ENCODE results near the gene FBXO42.

The FBXO42 gene

DNA sequence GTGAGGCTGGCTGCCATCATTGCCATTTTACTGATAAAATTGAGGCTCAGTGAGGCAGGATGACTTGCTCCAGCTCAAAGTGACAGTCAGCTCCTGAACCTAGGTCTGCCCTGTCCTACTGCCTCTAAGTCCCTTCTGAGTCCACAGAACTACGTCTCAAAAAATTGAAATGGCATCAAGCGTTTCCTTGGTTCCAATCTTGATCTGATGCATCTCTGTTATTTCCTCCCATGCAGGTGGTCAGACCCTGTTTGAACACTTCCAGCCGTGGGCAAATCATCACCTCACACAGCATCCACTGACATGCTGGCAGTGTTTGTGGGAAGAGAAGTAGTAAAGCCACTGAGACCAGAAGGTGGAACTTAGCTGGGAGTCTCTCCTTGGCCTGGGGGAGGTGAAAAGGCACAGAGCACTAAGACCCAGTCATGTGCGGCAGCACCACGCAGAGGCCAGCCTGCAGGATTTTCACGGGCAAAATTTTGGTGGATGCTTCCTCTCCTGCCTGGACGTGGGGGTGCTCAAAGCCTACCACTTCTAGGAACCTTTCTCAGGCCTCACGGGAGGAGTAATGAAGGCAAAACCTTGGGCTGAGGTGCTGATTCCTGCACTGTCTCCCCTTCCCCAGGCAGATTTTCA lies 107.5 kb downstream of the FBXO42 start:
- DNase-seq (ENCODE audit: low spot score), result no peak
- no peak for FAIRE-seq

DNA sequence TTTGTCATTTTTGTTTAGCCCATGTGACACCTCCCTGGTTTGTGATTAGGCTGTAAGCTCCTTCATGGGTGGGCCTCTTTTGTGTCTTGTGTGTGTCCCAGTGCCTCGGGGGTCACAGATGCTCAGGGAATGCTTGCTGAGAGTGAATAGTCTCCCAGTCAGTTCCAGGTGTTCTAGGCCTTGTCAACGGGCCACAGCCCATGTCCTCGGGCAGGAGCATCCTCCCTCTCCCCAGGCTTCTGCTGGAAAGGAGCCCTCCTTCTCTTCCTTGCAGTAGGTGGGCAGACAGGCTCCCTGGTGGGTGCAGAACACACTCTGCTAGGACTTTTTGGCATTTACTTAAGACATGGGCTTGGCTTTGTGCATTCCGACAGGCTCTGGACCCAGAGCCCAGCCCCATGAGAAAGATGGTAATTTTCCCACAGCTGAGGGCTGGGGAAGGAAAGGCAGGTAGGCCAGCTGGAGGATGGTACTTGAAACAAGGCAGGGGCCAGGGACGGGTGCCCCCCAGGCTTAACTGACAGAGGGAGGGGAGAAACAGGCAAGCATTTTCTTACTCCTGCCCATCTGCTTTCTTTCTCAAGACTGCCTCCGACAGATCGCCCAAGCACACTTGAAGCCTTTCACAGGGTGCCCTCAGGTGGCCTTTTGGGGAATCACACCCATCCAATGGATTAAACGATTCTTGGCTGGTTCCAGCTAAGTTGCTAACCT lies 108.2 kb downstream of the FBXO42 start:
- FAIRE-seq (peak; percentile 63), DNase-seq (ENCODE audit: low spot score) (peak; percentile 62)

GRCh38 chr1:16243215-16243610 lies 109.1 kb downstream of the FBXO42 start:
- FAIRE-seq (no peak), DNase-seq (ENCODE audit: low spot score) (no peak)

- FAIRE-seq (no peak), DNase-seq (ENCODE audit: low spot score) (no peak)
These were observed 109.6 kb downstream of the FBXO42 start for GRCh38 chr1:16242556-16243214.

DNA sequence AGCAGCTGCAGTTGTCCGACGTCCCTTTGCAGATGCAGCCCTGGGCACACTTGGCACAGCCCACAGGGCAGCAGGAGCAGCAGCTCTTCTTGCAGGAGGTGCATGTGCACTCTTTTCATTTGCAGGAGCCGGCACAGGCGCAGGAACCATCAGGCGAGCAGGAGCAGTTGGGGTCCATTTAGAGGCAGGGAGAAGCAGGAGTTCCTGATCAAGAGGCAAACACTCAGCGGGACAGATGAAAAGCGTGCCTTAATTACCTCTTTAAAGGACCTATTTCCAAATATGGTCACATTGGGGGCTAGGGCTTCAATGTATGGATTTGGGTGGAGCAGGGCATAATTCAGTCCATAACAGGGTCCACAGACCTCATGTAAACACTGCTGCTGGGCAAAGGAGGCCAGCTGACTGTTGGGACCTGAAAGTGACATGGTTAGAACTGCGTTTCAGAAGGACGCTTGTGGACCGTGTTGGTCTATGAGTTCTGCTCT lies 111.0 kb downstream of the FBXO42 start:
- FAIRE-seq, result no peak
- no peak for DNase-seq (ENCODE audit: low spot score)

- DNase-seq (ENCODE audit: low spot score) (no peak), FAIRE-seq (no peak)
These were observed 112.2 kb downstream of the FBXO42 start for GRCh38 chr1:16239972-16240491.

DNA sequence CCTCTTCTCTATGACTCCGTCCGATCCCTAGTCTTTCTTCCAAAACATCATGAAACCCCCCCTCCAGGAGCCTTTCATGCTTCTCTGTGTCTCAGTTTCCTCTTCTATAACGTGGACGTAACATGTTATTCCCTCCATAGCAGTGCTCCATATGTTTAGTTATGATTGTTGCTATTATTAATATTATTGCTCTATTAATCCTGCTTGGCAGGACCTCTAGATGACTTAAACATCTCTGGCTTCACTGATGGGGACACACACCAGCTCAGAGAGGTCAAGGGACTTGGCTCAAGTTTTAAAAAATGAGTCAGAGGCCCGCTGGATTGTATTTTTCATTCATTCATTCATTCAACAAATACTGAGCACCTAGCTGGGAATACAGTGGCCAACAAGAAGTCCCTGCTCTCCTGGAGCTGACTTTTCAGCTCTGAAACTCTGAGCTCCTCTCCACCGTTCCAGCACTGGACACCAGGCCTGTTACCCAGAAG lies 114.9 kb downstream of the FBXO42 start:
- FAIRE-seq (no peak), DNase-seq (ENCODE audit: low spot score) (no peak)

DNA sequence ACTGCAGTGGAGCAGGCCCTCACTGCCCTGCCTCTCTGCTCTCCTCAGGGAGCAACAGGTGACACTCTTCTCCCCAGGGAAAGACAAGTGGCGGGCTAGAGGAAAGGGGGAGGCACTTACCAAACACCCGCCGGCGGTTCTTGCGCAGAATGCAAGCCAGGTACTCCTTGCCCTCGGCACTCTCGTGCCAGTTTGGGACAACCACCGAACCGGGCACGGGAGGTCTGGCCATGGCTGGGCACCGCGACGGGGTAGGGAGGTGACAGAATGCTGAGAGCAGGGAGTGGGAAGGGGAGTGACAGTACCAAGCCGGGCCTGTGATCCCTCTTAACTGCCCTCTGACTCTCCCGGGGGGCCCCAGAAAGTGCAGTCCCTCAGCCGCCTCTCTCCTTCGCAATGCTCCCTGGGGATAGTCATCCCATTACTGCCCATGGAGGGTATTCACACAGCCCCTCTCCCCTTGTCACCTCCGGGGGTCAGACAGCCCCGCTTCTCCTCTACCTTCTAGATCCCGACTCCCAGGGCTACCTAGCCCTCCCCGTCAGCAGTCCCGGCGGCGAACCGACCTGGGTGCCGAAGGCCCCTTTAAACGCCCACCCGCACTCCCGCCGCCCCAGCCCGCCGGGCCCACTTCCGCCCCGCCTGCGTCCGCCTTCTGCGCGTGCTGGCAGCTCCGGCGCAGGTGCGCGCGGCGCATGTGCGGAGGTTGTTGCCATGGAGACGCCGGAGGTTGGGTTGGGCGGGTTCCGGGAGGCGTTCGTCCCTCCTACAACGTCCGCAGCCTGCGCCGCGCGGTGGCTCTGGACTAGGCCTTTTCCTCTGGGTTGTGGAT lies 115.6 kb downstream of the FBXO42 start, which contains the start of gene CPLANE2:
Gene CPLANE2 (minus strand): TSS at position 673 of the 832 bp plus-strand sequence. CDS start 441 bp downstream, at position 232.
- FAIRE-seq (no peak), DNase-seq (ENCODE audit: low spot score) (peak; percentile 84)

GRCh38 chr1:16235944-16236510 lies 116.3 kb downstream of the FBXO42 start:
- FAIRE-seq (peak; percentile 42), DNase-seq (ENCODE audit: low spot score) (peak; percentile 44)

DNA sequence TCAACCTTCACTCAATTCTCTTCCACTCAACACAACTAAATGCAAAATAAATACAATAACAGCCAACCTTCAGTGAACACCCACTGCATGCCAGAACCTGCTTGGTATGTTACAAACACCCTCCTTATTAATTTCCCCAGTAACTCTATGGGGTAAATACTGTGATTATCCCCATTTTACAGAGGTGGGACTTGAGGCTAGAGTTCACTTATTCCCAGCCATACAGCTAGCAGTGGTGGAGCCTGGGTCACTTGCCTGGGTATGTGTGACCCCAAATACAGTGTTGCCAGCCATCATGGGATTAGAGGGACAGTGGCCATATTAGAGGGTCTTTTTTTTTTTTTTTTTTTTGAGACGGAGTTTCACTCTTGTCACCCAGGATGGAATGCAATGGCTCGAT lies 116.9 kb downstream of the FBXO42 start:
- no peak for DNase-seq (ENCODE audit: low spot score)
- FAIRE-seq, result no peak

DNA sequence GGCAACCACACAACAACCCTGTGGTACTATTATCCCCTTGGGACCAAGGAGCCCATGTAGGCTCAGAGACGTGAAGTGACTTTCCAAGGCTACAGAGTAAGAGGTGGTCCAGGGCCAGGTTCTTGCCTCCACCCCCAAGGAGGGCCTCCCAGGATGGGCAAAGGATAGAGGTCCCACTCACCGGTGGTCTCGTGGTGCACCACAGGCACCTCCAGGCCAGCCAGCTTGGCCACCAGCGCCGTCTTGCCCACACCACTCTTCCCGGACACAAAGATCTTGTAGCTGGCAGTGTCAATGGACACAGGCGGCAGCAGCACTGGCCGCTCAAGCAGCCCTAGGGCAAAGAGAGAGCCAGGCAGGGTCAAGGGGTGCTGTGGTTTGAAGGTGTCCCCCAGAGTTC lies 118.8 kb downstream of the FBXO42 start:
- DNase-seq (ENCODE audit: low spot score) (no peak), FAIRE-seq (no peak)

- no peak for DNase-seq (ENCODE audit: low spot score)
- no peak for FAIRE-seq
These were observed 120.0 kb downstream of the FBXO42 start for GRCh38 chr1:16232316-16232710.

DNA sequence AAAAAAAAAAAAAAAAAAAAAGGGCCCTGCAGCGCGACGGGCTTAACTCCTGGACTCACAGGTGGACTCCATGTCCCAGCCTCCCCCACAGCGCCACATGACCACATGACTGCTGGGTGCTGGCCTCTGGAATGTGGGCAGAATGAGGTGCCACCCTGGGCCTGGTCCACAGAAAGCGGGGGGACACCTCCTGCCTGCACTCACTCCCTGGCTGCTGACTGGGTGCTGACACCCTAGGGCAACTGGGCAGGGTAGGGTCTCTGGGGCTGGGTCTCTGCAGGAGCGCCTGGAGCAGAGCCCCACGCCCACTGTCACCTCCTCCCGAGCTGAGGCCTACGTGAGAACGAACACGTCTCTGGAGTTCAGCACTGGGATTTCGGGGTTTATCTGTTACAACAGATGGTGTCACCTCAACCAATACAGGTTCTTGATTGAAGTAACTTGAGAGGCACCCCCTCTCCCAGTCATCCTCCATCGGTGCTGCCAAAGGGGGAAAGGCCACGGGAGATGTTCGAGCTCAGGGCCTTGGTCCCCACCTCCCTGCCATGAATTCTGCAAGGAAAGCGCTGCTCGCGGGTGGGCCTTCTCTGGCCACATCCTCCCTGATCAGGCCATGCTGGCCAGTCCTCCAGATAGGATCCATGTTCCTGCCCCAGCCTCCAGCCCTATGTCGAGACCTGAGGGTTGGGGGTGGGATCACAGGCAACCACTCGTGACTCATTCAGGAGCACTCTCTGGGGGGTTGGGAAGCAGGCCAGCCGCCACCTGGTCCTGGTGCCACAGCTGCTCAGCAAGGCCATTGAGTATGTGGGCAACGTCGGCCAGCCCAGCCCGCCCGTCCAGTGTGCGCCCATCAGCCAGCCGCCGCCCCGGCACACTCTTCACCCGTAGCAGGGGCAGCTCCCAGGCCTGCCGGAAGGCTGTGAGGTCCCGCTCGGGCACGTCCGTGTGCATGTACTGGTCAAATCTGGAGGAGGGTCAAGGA lies 120.7 kb downstream of the FBXO42 start:
- no peak for FAIRE-seq
- no peak for DNase-seq (ENCODE audit: low spot score)

GRCh38 chr1:16230744-16231143 lies 121.5 kb downstream of the FBXO42 start:
- no peak for FAIRE-seq
- DNase-seq (ENCODE audit: low spot score), result no peak

DNA sequence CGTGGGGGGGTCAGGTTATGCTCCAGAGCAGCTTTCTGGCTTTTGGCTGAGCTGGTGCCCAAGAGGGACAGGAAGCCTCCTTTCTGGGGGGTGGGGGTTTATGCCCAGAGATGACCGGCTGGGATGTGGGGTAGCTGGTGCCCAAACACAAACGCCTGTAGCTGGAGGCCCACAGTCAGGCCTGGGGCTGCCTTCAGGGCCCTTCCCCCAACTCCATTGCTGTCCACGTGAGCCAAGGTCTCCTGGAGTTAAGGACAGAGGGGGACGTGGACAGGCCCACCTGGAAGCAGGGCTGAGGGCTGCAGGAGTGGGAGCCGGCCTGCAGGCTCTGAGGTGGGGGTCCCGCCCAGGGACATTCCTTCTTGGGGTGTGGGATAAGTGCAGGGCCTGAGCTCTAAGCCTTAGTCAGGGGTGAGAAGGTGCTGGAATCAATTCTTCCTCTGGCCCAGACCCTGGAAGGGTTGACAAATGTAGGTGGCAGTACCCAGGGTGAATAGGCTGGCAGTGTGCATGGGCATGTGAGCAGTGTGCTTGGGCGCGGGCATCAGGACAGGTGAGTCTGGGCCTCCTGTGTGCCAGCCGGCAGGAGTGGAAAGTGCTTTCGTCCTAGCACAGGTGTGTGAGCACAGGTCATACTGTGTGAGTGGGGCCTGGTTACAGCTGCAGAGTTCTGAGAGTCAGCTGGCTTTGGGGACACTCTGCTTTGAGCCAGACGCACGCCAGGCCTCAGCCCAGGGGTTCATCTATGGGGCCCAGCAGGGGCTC lies 122.1 kb downstream of the FBXO42 start:
- FAIRE-seq (no peak), DNase-seq (ENCODE audit: low spot score) (no peak)

DNA sequence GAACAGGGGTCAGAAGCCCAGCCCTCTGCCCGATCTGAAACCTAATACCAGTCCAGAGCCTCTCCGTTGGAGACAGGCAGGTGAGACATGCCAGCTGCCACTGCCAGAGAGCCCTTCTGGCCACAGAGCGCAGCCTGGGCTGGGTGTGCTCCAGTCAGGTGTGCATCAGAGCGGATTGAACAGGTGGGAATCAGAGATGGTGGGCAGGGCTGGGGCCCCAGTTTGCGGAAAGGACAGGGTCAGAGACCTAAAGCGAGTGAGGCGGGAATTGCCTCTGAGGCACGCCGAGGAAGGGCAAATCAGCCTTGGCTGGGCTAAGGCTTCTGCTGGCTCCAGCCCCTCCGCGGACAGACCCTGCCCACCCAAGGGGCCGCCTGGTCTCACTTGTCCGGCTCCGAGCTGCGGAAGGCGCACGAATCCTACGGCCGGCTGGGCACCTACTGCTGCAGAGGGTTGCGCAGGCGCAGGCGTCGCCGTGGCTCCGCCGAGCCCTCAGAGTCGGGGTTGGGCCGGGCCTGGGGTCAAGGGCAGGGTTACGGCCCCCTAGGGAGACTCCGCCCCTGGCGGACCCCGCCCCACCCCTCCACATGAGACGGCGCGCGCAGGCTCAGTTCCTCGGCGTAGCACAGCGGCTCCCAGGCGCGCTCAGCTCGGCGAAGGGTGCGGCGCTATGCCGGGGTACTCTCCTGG lies 125.6 kb downstream of the FBXO42 start:
- DNase-seq (ENCODE audit: low spot score) (no peak), FAIRE-seq (no peak)

GRCh38 chr1:16226129-16226489 lies 126.2 kb downstream of the FBXO42 start:
- DNase-seq (ENCODE audit: low spot score) (no peak), FAIRE-seq (no peak)

- FAIRE-seq, result no peak
These were observed 127.8 kb downstream of the FBXO42 start for GRCh38 chr1:16224472-16224871.

More at GRCh38 chr1:16224472-16224871, 127.8 kb downstream of the FBXO42 start:
- no peak for DNase-seq (ENCODE audit: low spot score)

Data from RCC 7860 (cell line).